Measurements from ENCODE around the gene NPB.

Gene NPB

GRCh38 chr17:81903896-81904599 is 2.0 kb downstream of the NPB start:
- TF ChIP-seq TAF1 (IDR thresholded peaks at IDR 0.05; ENCODE audit: borderline replicate concordance, low read depth, low read length) (no peak), POLR2A (IDR thresholded peaks at IDR 0.05; ENCODE audit: low read depth, low read length) (no peak), POLR2AphosphoS5 (IDR thresholded peaks at IDR 0.05; ENCODE audit: low read depth, low read length) (no peak)
- FAIRE-seq: no peak

DNA sequence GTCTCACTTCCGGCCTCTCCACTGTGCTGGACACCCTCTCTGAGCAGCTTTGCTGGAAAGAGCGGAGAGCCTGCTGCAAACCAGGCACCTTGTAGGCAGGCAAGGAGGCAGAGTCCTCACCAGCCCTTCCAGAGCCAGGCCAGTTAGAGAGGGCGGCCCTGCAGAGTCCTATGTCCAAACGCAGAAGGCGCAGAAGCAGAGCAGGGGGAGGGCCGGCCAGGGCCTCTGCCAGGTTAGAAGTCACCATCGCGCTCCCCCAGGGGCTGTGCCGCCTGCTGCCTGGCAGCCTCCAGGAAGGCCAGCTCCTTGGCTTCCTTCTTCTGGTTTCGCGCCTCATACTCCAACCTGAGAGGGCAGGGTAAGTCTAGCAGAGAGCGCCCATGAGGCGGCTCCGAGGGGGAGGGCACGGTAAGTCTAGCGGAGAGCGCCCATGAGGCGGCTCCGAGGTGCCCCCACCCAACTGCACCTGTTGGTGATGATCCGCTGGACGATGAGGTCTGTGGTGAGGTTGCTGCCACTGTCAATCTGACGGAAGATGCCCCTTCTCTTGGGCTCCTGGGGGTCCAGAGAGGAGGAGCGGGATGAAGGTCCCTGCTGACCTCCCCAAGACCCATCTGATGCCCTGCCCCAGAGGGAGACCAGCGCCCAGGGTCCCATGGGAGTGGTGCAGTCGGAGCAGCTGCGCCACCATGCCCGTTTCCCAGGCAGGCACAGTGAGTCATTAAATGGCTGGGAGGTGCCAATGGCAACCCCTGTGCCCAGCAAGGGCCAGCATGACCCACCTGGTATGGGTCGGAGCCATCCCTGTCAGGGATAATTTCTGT is 2.8 kb downstream of the NPB start:
- DNase-seq (ENCODE audit: insufficient read length) (no peak), FAIRE-seq (no peak)
- TF ChIP-seq POLR2A (IDR thresholded peaks at IDR 0.05; ENCODE audit: low read depth, low read length): no peak
- no peak for TF ChIP-seq POLR2AphosphoS5 (IDR thresholded peaks at IDR 0.05; ENCODE audit: low read depth, low read length)

More at GRCh38 chr17:81903896-81904599, 2.0 kb downstream of the NPB start:
- DNase-seq (ENCODE audit: insufficient read length): no peak

DNA sequence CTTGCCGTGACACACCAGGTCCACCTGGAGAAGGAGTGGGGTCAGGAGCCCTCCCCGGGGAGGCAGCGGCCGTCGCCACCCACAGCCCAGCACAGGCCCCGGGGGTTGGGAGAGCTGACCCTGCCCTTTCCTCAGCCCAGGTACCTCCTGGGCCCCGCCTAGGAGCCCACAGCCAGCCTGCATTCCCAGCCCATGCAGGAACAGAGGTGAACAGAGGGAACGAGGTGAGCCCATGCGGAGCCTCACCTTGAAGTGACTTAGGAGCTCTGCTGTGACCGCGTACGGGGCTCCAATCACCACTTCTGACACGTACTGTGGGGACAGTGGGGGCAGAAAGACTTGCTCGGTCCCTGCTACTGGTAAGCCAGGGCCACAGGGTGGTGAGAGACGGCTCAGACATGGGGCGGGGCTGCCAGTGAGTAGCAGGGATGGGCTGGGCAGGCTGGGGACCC is 3.4 kb downstream of the NPB start:
- TF ChIP-seq POLR2A (IDR thresholded peaks at IDR 0.05; ENCODE audit: low read depth, low read length) (no peak), TAF1 (IDR thresholded peaks at IDR 0.05; ENCODE audit: borderline replicate concordance, low read depth, low read length) (no peak), POLR2AphosphoS5 (IDR thresholded peaks at IDR 0.05; ENCODE audit: low read depth, low read length) (no peak)
- FAIRE-seq (no peak), DNase-seq (ENCODE audit: insufficient read length) (no peak)

DNA sequence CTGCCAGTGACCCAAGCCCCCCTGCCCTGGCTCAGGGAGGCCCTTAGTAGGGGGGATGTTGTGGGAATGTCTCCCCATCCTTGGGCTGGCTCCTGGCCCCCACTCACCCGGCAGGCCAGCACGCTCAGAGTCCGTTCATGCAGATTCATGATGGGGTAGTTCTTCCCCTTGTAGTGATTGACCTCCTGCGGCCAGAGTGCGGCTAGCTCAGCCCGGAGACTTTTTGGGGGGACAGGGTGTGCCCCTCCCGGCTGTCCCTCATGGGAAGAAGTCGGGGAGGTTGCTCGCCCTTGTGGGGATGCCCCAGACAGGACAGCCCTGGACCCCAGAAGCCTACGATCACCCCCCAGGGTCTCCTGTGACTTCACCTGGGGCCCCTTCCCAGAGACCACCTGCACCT is 4.0 kb downstream of the NPB start:
- FAIRE-seq (no peak), DNase-seq (ENCODE audit: insufficient read length) (no peak)
- TF ChIP-seq TAF1 (IDR thresholded peaks at IDR 0.05; ENCODE audit: borderline replicate concordance, low read depth, low read length) (no peak), POLR2AphosphoS5 (IDR thresholded peaks at IDR 0.05; ENCODE audit: low read depth, low read length) (no peak), POLR2A (IDR thresholded peaks at IDR 0.05; ENCODE audit: low read depth, low read length) (no peak)

DNA sequence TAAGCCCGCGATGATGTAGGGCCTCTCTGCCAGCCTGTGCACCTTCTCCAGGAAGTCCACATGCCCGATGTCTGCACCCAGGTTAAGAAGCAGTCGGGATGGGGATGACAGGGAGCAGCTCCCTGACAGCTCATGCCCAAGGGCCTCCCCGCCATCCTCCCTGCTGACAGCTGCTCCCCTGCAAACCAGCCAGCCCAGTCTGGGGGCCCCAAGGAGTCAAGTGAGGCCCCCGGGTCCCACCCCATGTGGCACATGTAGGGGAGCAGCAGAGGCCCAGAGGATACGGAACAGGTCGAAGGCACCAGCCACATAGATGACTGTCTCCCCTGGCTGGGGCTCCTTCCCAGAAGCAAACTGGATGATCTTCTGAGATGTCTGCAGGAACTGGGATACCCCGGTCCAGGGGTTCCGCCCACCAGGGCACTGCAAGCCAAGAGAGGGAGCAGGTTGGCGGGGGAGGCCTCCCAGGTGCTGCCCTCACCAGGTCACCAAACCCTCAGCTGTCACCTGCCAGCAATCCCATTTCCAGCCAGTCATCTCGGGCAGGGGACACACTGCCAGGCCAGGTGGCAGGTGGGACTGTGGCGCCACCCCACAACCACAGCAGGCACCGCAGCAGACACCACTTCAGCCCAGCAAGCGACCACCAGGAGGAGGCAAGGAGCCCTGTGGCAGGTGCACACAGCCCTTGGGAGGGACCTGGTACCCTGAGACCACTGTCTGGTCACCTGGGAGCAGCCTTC is 4.6 kb downstream of the NPB start:
- TF ChIP-seq POLR2AphosphoS5 (IDR thresholded peaks at IDR 0.05; ENCODE audit: low read depth, low read length) (no peak), POLR2A (IDR thresholded peaks at IDR 0.05; ENCODE audit: low read depth, low read length) (no peak), TAF1 (IDR thresholded peaks at IDR 0.05; ENCODE audit: borderline replicate concordance, low read depth, low read length) (no peak)
- no peak for FAIRE-seq
- DNase-seq (ENCODE audit: insufficient read length): no peak

DNA sequence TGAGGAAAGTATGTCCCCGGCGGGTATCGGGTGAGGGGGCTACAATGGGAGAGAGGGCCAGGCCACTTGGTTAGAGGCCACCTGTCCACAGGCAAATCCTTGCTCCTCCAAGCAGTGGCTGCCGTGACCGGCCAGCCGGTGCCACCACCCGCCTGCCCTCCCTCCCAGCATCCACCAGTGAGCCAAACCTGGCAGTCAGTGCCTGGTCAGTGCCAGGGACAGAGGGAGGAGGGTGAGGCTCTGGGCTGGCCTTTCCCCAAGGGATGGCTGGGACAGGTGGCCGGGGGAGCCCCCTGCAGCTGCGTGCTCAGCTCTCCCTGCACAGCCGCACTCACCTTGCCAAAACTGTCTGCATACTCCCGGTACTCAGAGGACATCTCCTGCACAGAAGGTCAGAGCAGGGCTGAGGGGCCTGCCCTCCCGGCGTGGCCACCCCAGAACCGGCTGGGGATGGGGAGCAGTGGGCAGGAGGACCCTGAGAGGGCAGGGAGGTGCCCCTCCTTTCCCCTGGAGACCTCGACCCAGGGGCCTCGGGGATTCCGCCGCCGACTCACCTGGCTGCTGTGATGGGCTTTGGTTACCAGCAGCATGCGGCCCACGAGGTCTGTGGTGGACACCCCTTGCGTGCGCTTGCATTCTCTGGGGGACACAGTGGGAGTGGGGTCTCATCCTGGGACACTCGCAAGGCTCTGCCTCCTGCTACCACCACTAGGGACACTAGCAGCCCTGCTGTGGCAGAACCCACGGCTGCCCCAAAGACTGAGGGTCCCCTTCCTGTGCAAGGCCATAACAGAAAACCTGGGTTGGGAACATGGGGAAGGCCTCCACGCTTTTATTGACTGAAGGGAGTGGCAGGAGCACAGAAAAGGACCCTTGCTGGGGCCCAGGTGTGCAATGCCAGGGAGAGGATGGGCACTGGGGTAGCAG is 5.4 kb downstream of the NPB start:
- TF ChIP-seq POLR2AphosphoS5 (IDR thresholded peaks at IDR 0.05; ENCODE audit: low read depth, low read length) (no peak), TAF1 (IDR thresholded peaks at IDR 0.05; ENCODE audit: borderline replicate concordance, low read depth, low read length) (no peak), POLR2A (IDR thresholded peaks at IDR 0.05; ENCODE audit: low read depth, low read length) (no peak)
- DNase-seq (ENCODE audit: insufficient read length): no peak
- FAIRE-seq: no peak

GRCh38 chr17:81908793-81909192 is 6.8 kb downstream of the NPB start:
- FAIRE-seq: no peak
- no peak for TF ChIP-seq TAF1 (IDR thresholded peaks at IDR 0.05; ENCODE audit: borderline replicate concordance, low read depth, low read length)
- no peak for TF ChIP-seq POLR2AphosphoS5 (IDR thresholded peaks at IDR 0.05; ENCODE audit: low read depth, low read length)
- no peak for TF ChIP-seq POLR2A (IDR thresholded peaks at IDR 0.05; ENCODE audit: low read depth, low read length)
- DNase-seq (ENCODE audit: insufficient read length): no peak

DNA sequence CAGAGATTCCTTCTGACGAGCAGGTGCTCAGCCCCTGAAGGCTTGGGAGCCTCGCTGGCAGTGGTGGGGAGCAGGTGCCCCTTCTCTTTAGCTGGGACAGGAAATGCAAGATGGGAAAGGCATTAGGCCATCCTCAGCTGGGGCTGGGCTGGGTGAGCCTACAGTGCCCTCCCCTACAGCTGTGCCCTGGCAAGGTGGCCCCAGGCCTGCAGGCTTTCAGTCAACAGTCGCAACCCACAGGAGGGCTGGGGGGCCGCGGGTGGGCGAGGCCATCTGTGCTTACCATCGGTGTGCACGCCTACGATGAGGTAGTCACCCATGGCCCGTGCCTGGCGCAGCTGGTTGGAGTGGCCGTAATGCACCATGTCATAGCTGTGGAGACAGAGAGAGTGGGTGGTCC is 7.2 kb downstream of the NPB start:
- TF ChIP-seq POLR2A (IDR thresholded peaks at IDR 0.05; ENCODE audit: low read depth, low read length) (no peak), POLR2AphosphoS5 (IDR thresholded peaks at IDR 0.05; ENCODE audit: low read depth, low read length) (no peak), TAF1 (IDR thresholded peaks at IDR 0.05; ENCODE audit: borderline replicate concordance, low read depth, low read length) (no peak)
- DNase-seq (ENCODE audit: insufficient read length): no peak
- FAIRE-seq: no peak

- no peak for FAIRE-seq
- TF ChIP-seq POLR2AphosphoS5 (IDR thresholded peaks at IDR 0.05; ENCODE audit: low read depth, low read length) (no peak), TAF1 (IDR thresholded peaks at IDR 0.05; ENCODE audit: borderline replicate concordance, low read depth, low read length) (no peak), POLR2A (IDR thresholded peaks at IDR 0.05; ENCODE audit: low read depth, low read length) (no peak)
- no peak for DNase-seq (ENCODE audit: insufficient read length)
Measured at GRCh38 chr17:81909966-81910839, 8.2 kb downstream of the NPB start.

- no peak for DNase-seq (ENCODE audit: insufficient read length)
- TF ChIP-seq POLR2AphosphoS5 (IDR thresholded peaks at IDR 0.05; ENCODE audit: low read depth, low read length) (no peak), TAF1 (IDR thresholded peaks at IDR 0.05; ENCODE audit: borderline replicate concordance, low read depth, low read length) (no peak), POLR2A (IDR thresholded peaks at IDR 0.05; ENCODE audit: low read depth, low read length) (no peak)
- FAIRE-seq: no peak
Measured at GRCh38 chr17:81910840-81911276, 8.8 kb downstream of the NPB start.
